ENCODE measurements around the gene ZNF296. TPM values are rescaled to one million over a fixed set of nuclear protein-coding genes. Genes with fewer than 3 reads are reported as not detected.
A peak's percentile ranks its signal among the peaks of the same experiment; 100 is the strongest.
"Not testable (repeated sequence)": the region's sequence is repeated elsewhere in the genome, so short reads cannot be mapped to it uniquely, and the experiment has no call there.

Gene ZNF296
- total RNA-seq, 4 donors from 2014 or later = 0.27 TPM; not detected in 3

DNA sequence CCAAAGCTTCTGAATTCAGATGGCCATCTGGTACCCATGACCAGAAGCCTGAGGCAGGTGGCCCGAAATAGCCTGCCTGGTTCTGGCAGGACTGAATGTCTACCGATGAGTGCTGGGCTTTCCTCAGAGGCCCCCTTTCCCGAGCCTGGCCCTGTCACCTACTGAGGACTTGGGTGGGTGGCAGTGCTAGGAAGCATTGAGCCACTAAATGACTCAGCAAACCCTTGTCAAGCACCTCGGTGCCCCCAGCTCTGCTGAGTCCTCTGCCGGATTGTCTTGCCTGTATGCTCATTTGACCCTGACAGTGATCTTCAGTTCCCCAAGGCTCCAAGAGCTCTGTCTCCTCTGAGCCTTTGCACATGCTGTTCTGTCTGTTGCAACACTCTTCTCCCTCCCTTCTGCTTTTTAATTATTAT lies 34.6 kb upstream of the ZNF296 start:
- intact Hi-C loops (cut with DNase I; ENCODE audit: low total_unique reads) = no loop called here
- no peaks in the 10 kb centered on the region for H3K4me1 ChIP-seq
- TF ChIP-seq, protein P1, sequence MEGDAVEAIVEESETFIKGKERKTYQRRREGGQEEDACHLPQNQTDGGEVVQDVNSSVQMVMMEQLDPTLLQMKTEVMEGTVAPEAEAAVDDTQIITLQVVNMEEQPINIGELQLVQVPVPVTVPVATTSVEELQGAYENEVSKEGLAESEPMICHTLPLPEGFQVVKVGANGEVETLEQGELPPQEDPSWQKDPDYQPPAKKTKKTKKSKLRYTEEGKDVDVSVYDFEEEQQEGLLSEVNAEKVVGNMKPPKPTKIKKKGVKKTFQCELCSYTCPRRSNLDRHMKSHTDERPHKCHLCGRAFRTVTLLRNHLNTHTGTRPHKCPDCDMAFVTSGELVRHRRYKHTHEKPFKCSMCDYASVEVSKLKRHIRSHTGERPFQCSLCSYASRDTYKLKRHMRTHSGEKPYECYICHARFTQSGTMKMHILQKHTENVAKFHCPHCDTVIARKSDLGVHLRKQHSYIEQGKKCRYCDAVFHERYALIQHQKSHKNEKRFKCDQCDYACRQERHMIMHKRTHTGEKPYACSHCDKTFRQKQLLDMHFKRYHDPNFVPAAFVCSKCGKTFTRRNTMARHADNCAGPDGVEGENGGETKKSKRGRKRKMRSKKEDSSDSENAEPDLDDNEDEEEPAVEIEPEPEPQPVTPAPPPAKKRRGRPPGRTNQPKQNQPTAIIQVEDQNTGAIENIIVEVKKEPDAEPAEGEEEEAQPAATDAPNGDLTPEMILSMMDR (IDR thresholded peaks at IDR 0.05) = no peak
- no peak for TF ChIP-seq POLR2A (IDR thresholded peaks at IDR 0.05)
- no peak overlapping the region for H3K27ac ChIP-seq
- H3K36me3 ChIP-seq = no peaks in the 10 kb centered on the region
- no peak for DNase-seq
- H3K4me3 ChIP-seq = no peak overlapping the region
- no peaks in the 10 kb centered on the region for H3K9me3 ChIP-seq
- no peaks in the 10 kb centered on the region for H3K27me3 ChIP-seq

DNA sequence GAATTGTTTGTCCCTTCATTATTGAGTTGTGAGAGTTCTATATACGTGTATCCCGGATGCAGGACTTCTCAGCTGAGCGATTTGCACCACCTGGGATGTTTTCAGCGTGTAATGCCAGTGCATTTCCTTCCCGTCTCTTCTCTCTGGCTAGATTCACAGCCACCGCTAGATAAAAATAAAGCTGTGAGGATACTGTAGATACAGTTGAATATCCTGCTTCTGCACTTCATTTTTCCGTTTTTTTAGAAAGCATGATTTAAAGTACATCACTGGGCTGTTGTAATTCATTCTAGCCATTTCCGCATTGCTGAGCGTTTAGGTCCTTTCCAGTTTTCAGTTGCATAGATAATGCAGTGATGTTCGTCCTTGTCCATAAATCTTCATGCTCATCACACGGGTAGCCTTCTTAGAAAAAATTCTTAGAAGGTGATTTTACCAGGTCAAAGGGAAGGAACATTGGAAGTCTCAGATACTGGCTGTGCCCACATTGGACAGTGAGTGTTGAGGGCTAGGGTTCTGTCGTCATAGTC lies 31.4 kb upstream of the ZNF296 start:
- H3K4me1 ChIP-seq = peaks cover 3 to 8% of the 10 kb centered on the region in 2 donors
- H3K27ac ChIP-seq = no peak overlapping the region
- H3K4me3 ChIP-seq = no peak overlapping the region
- intact Hi-C loops (cut with DNase I; ENCODE audit: low total_unique reads) = no loop called here
- no peaks in the 10 kb centered on the region for H3K9me3 ChIP-seq
- no peaks in the 10 kb centered on the region for H3K27me3 ChIP-seq
- no peaks in the 10 kb centered on the region for H3K36me3 ChIP-seq
- TF ChIP-seq POLR2A (IDR thresholded peaks at IDR 0.05) = no peak
- TF ChIP-seq, protein P1 (IDR thresholded peaks at IDR 0.05) = no peak
- DNase-seq = no peak

DNA sequence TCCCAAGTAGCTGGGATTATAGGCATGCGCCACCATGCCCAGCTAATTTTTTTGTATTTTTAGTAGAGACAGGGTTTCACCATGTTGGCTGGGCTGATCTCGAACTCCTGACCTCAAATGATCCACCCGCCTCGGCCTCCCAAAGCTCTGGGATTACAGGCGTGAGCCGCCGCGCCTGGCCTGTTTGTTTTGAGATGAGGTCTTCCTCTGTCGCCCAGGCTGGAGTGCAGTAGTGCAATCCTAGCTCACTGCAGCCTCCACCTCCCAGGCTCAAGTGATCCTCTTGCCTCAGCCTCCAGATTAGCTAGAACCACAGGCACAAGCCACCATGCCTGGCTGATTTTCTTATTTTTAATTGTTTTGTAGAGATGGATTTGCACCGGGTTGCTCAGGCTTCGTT lies 30.1 kb upstream of the ZNF296 start:
- DNase-seq; intact Hi-C loops (cut with DNase I; ENCODE audit: low total_unique reads): not testable (repeated sequence)

DNA sequence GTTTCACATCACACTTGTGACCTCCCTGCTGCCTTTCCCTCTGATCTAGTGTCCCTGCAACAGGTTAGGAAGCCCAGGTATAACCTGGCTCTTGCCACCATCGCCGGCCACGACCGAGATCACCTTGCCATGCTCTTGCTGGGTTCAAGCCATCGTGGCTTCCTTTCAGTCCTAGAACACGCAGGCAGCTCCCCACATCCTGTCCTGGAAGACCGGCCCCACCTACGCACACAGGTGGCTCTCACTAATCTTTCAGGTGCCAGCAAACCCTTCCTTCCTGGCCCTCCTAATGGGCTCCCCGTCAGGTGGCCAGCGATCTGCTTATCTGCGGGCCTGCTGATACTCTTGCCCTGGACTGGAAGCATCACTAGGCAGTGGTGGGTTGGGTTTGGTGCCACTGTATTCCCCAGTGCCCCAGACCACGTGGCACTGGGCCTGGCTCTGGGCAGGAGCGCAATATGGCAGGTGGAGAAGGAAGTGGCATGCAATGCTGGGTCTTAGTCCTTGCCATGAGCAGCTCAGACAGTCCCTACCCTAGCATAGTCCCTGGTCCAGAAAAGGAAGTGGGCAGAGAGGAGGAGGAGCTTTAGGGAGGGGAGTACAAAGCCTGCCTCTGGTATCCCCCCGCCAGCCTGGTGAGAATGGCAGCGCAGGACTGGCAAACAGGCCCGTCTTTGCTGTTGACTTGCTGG lies 28.5 kb upstream of the ZNF296 start:
- Histone ChIP-seq H3K36me3 (no peaks in the 10 kb centered on the region), H3K27me3 (no peaks in the 10 kb centered on the region), H3K4me1 (peaks cover 4 to 8% of the 10 kb centered on the region in 2 donors), H3K4me3 (no peak overlapping the region), H3K27ac (no peak overlapping the region), H3K9me3 (no peaks in the 10 kb centered on the region)
- intact Hi-C loops (cut with DNase I; ENCODE audit: low total_unique reads) = no loop called here
- no peak for DNase-seq
- TF ChIP-seq POLR2A (IDR thresholded peaks at IDR 0.05) = no peak
- TF ChIP-seq, protein P1 (IDR thresholded peaks at IDR 0.05) = no peak

More for the DNA sequence above, 30.1 kb upstream of the ZNF296 start:
- not testable (repeated sequence) for H3K4me1 ChIP-seq, H3K27me3 ChIP-seq, H3K27ac ChIP-seq, H3K9me3 ChIP-seq, H3K4me3 ChIP-seq, H3K36me3 ChIP-seq

DNA sequence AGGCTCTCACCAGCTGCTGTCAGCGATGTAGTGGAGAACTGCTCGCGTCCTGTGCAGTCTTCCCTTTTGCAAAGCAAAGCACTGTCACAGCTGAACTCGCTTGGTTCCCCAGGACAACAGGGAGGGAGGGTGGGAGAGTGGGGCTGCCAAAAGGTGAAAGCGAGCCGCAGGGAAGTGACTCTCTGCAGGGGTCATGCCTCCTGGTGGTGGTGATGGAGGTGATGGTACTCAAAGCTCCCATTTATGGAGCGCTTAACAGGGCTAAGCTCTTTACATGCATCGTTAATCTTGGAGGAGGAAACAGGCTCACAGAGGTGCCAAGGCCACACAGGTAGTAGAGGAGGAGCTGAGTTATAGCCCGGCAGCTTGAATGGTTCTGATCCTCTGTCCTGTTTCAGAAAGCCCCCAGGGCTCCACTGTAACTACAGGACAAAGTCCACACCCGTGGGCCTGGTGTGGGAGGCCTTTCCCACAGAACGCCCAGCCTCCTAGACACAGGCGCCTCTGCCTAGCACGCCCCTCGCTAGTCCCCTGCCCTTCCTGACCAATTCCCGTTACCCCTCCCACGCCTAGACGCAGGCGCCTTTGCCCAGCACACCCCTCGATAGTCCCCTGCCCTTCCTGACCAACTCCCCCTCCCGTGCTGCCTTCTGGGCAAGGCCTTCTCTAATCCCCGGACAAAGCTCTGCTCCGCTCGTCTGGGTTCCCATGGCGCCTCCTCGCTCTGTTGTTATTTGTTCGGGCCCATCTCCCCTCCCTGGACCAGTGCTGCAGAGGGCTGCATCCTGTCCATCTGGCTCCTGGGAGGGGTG lies 27.4 kb upstream of the ZNF296 start:
- intact Hi-C loops (cut with DNase I; ENCODE audit: low total_unique reads) = no loop called here
- no peaks in the 10 kb centered on the region for H3K9me3 ChIP-seq
- TF ChIP-seq, protein P1 (IDR thresholded peaks at IDR 0.05) = no peak
- H3K4me3 ChIP-seq = no peak overlapping the region
- peak overlapping the region in 1 of 2 donors; percentile 44 for H3K27ac ChIP-seq
- H3K4me1 ChIP-seq = peaks cover 8 to 12% of the 10 kb centered on the region in 2 donors
- H3K27me3 ChIP-seq = no peaks in the 10 kb centered on the region
- DNase-seq = no peak
- no peaks in the 10 kb centered on the region for H3K36me3 ChIP-seq
